ENCODE results near the gene NCAN. TPM values are rescaled to one million over a fixed set of nuclear protein-coding genes. Genes with fewer than 3 reads are reported as not detected.

NCAN gene
- total RNA-seq, 1 experiment from 2014 or later: not detected

DNA sequence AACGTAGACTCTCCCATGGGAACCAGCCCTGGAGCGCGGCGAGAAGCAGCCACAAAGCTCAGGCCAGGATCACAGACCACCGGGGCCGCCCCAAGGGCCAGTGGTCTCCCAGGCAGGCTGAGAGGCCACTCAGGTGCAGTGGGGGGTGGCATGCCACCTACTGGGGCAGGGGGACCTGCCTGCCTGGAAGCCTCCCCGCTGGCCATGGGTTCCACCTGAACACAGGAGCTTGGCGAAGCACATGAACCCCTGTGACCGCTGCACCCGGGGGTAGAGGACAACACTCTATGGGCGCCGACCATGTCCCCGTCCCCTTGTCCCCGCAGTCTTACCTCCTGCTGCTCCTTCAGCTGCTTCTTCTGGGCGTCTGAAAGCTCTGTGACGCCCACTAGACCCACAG is 68.1 kb downstream of the NCAN start:
- Histone ChIP-seq H3K27me3 (replicated peaks) (no peaks in the 10 kb centered on the region), H3K27ac (no peak overlapping the region), H3K36me3 (peaks cover 68% of the 10 kb centered on the region), H3K4me3 (no peak overlapping the region), H3K9me3 (replicated peaks) (no peaks in the 10 kb centered on the region), H3K4me1 (replicated peaks) (no peaks in the 10 kb centered on the region)
- peak in 1 of 2 experiments; percentile 41 for DNase-seq (ENCODE audit: low read depth in 1 of 2, low spot score in 2 of 2)

DNA sequence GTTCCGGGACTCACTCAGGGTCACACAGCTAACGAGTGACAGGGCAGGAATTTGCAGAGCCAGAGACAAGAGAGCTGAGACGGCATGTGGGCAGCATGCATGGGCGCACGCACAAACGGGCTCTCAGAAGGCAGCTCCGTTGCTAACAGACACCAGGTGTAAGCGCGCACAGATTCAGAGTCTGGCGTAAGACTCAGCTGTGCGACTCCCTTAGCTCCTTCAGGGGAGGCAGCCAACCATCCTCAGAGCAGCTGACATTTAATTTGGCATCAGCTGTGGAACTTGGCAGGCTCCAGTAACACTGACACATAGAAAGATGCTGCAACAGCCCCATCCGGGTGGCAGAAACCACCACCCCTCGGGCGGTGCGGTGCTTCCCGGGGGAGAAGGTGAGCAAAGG is 68.8 kb downstream of the NCAN start:
- Histone ChIP-seq H3K36me3 (peaks cover 68% of the 10 kb centered on the region), H3K27me3 (replicated peaks) (no peaks in the 10 kb centered on the region), H3K4me3 (no peak overlapping the region), H3K27ac (no peak overlapping the region), H3K9me3 (replicated peaks) (no peaks in the 10 kb centered on the region), H3K4me1 (replicated peaks) (no peaks in the 10 kb centered on the region)
- DNase-seq (ENCODE audit: low read depth in 1 of 2, low spot score in 2 of 2): no peak

DNA sequence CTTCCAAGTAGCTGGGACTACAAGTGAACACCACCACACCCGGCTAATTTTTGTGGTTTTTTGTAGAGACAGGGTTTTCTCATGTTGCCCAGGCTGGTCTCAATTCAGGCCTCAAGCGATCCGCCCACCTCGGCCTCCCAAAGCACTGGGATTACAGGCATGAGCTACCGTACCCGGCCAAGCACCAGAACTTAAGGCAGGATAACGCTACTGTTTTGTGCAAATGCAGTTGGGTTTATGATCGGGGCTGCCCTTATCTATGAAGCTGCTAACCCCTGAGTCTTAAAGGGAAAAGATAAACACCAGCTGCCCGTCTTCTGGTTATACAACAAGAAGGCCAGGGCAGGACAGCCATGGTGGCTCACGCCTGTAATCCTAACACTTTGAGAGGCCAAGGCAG is 73.9 kb downstream of the NCAN start:
- Histone ChIP-seq H3K27ac (no peak overlapping the region), H3K9me3 (replicated peaks) (no peaks in the 10 kb centered on the region), H3K27me3 (replicated peaks) (no peaks in the 10 kb centered on the region), H3K4me1 (replicated peaks) (no peaks in the 10 kb centered on the region), H3K4me3 (no peak overlapping the region), H3K36me3 (peaks cover 44% of the 10 kb centered on the region)
- no peak for DNase-seq (ENCODE audit: low read depth in 1 of 2, low spot score in 2 of 2)

DNA sequence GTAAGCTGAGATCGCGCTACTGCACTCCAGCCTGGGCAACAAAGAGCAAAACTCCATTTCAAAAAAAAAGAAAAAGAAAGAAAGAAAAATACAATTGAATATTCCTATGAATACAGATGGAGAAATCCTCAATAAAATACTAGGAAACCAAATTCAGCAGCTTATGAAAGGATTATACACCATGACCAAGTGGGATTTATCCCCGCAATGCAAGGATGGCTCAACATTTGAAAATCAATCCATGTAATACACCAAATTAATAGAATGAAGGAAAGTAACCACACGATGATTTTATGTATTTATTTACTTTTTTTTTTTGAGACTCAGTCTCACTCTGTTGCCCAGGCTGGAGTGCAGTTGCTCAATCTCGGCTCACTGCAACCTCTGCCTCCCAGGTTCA is 80.8 kb downstream of the NCAN start:
- Histone ChIP-seq H3K4me3 (no peak overlapping the region), H3K9me3 (replicated peaks) (no peaks in the 10 kb centered on the region; the same call in 1 of the 2 replicates), H3K27me3 (replicated peaks) (no peaks in the 10 kb centered on the region), H3K27ac (no peak overlapping the region), H3K4me1 (replicated peaks) (no peaks in the 10 kb centered on the region), H3K36me3 (peaks cover 44% of the 10 kb centered on the region)
- no peak for DNase-seq (ENCODE audit: low read depth in 1 of 2, low spot score in 2 of 2)

DNA sequence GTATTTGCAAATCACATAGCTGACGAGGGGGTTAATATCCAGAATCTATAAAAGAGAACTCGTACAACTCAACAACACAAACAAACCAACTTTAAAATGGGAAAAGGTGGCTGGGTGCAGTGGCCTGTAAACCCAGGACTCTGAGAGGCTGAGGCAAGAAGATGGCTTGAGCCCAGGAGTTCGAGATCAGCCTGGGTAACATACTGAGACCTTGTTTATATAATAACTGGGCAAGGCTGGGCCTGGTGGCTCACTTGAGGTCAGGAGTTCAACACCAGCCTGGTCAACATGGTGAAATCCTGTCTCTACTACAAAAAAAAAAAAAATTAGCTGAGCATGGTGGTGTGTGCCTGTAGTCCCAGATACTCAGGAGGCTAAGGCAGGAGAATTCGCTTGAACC is 83.2 kb downstream of the NCAN start:
- peaks cover 39% of the 10 kb centered on the region for H3K36me3 ChIP-seq
- H3K9me3 ChIP-seq (replicated peaks): no peaks in the 10 kb centered on the region; the same call in 1 of the 2 replicates
- DNase-seq (ENCODE audit: low read depth in 1 of 2, low spot score in 2 of 2): no peak
- no peak overlapping the region for H3K4me3 ChIP-seq
- H3K27me3 ChIP-seq (replicated peaks): no peaks in the 10 kb centered on the region
- no peaks in the 10 kb centered on the region for H3K4me1 ChIP-seq (replicated peaks)
- H3K27ac ChIP-seq: no peak overlapping the region

DNA sequence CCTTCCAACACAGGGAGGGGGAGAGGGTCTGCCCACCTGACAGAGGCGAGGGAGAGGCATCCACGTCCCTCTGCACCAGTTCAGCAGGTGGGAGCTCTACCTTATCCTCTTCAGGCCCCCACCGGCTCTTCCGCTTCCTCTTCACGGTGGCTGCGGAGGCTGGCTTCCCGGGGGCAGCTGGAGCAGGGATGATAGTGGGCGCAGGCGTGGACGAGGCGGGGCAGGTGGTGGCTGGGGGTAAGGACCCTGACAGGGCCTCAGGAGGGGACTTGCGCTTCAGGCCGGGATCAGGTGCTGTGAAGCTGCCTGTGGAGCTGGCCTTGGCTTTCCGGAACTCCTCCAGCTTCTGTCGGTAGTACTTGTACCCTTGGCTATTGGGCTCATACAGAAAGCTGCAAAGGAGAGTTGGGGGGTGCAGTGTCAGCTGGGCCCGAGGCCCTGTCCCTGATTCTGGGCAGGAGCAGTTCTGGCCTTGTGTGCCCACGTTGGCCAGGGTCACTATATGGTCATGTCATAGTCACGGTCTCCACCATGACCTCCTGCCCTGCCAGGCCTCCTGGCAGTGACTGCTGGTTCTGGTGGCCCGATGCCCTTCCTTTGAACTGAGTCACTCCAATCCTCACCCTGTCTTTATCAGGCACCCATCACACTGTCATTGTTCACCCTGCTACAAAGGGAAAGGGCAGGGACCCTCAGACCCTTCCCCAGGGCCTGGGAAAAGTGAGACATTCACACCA is 85.4 kb downstream of the NCAN start:
- DNase-seq (ENCODE audit: low read depth in 1 of 2, low spot score in 2 of 2): no peak
- Histone ChIP-seq H3K36me3 (peaks cover 48% of the 10 kb centered on the region), H3K9me3 (replicated peaks) (no peaks in the 10 kb centered on the region), H3K27me3 (replicated peaks) (no peaks in the 10 kb centered on the region), H3K4me1 (replicated peaks) (no peaks in the 10 kb centered on the region), H3K27ac (no peak overlapping the region), H3K4me3 (no peak overlapping the region)

DNA sequence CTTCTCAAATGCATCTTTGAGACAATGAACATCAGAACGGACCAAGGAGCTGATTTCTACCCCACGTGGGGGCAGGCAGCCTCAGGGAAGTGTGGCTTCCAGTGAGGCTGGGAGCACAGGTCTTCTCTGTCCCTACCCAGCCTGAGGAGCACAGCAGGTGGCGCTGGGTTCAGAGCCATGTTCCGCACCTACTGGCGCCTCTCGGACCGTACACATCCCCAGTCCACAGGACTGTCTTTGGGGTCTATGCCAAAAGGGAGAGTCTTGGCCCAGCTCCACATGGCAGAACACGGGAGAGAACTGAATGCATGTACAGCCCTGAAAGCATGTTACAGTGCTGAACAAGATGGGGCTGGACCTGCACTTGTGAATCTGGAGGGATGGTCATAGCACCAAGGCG is 86.0 kb downstream of the NCAN start:
- H3K36me3 ChIP-seq: peaks cover 46% of the 10 kb centered on the region

DNA sequence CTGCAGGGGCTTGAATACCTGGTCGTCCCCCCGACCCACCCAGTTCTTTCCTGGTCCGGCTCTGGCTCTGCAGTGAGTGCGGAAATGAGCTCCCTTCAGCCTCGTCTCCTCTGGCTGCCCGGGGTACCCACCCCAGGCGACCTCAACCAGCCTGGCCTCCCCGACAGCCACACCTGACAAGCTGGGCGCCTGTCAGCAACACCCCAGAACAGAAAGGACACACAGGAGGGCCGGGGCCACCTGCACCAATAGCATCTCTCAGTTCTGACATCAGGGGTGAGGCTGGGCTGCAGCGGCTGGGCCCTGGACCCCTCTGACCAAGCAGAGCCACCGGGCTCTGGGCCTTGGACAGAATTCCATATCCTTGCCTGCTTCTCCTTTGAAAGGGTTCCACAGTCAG is 88.9 kb downstream of the NCAN start:
- Histone ChIP-seq H3K27me3 (replicated peaks) (no peaks in the 10 kb centered on the region), H3K27ac (no peak overlapping the region), H3K4me1 (replicated peaks) (no peaks in the 10 kb centered on the region), H3K36me3 (peaks cover 59% of the 10 kb centered on the region), H3K4me3 (no peak overlapping the region), H3K9me3 (replicated peaks) (no peaks in the 10 kb centered on the region)
- no peak for DNase-seq (ENCODE audit: low read depth in 1 of 2, low spot score in 2 of 2)

More for the DNA sequence above, 86.0 kb downstream of the NCAN start:
- no peaks in the 10 kb centered on the region for H3K9me3 ChIP-seq (replicated peaks)
- no peaks in the 10 kb centered on the region for H3K4me1 ChIP-seq (replicated peaks)
- H3K27me3 ChIP-seq (replicated peaks): no peaks in the 10 kb centered on the region
- H3K4me3 ChIP-seq: no peak overlapping the region
- H3K27ac ChIP-seq: no peak overlapping the region
- DNase-seq (ENCODE audit: low read depth in 1 of 2, low spot score in 2 of 2): no peak

Other genes with a start within 250 kb of the NCAN start
- gene SUGP2, start 178.4 kb upstream of the NCAN start, total RNA-seq (2014; rRNA removed; shearing (Covaris generic)): 31.8 and 46.4 TPM in 2 replicates
- 54.9 and 59.9 TPM in 2 replicates for gene ARMC6, start 178.4 kb upstream of the NCAN start, total RNA-seq (2014; rRNA removed; shearing (Covaris generic))
- 3.4 and 6.7 TPM in 2 replicates for gene SLC25A42, start 148.0 kb upstream of the NCAN start, total RNA-seq (2014; rRNA removed; shearing (Covaris generic))
- gene TMEM161A, start 73.5 kb upstream of the NCAN start, total RNA-seq (2014; rRNA removed; shearing (Covaris generic)): 18.3 and 23.5 TPM in 2 replicates
- gene MEF2B, start 41.7 kb upstream of the NCAN start, total RNA-seq (2014; rRNA removed; shearing (Covaris generic)): 0.11 TPM in 1 of 2 replicates, not detected in the other
- gene BORCS8, start 19.8 kb upstream of the NCAN start, total RNA-seq (2014; rRNA removed; shearing (Covaris generic)): 22.7 and 33.8 TPM in 2 replicates
- 47.7 and 171 TPM in 2 replicates for gene RFXANK, start 19.7 kb upstream of the NCAN start, total RNA-seq (2014; rRNA removed; shearing (Covaris generic))
- gene NR2C2AP, start 8.5 kb upstream of the NCAN start, total RNA-seq (2014; rRNA removed; shearing (Covaris generic)): 29.2 and 29.5 TPM in 2 replicates
- 0.31 and 1.1 TPM in 2 replicates for gene TM6SF2, start 61.3 kb downstream of the NCAN start, total RNA-seq (2014; rRNA removed; shearing (Covaris generic))
- 22.2 and 27.1 TPM in 2 replicates for gene SUGP1, start 108.6 kb downstream of the NCAN start, total RNA-seq (2014; rRNA removed; shearing (Covaris generic))
- gene MAU2, start 108.9 kb downstream of the NCAN start, total RNA-seq (2014; rRNA removed; shearing (Covaris generic)): 19.7 and 30.1 TPM in 2 replicates
- 41.5 and 45.9 TPM in 2 replicates for gene GATAD2A, start 193.7 kb downstream of the NCAN start, total RNA-seq (2014; rRNA removed; shearing (Covaris generic))